GM23338 (cell line): Measurements from ENCODE around the gene DDTL.
"Not testable (repeated sequence)": the region's sequence is repeated elsewhere in the genome, so short reads cannot be mapped to it uniquely, and the experiment has no call there.

Source experiments
- CREB1 ChIP-seq: fragments of 250-450 bp; sonication (Bioruptor Pico); IDR thresholded peaks from 2 replicates; pipeline ENCODE4 v1.5.0; 2020; ENCODE audit warnings: low read depth, mild to moderate bottlenecking, moderate library complexity
- EZH2 ChIP-seq: fragments of 200-600 bp; sonication (generic); IDR thresholded peaks from one replicate; pipeline ENCODE4 v1.8.0; 2017; ENCODE audit warnings: antibody characterized with exemption, mild to moderate bottlenecking, low read depth; ENCODE audit not compliant: unreplicated experiment
- EZH2phosphoT487 ChIP-seq: fragments of 200-600 bp; sonication (generic); IDR thresholded peaks from one replicate; pipeline ENCODE4 v1.8.1; 2018; ENCODE audit warnings: antibody characterized with exemption; ENCODE audit not compliant: unreplicated experiment
- JUNB ChIP-seq: IDR thresholded peaks from one replicate; pipeline ENCODE4 v1.6.1; 2016; ENCODE audit warnings: antibody characterized with exemption; ENCODE audit not compliant: unreplicated experiment
- POLR2AphosphoS5 ChIP-seq: IDR thresholded peaks from 2 replicates; pipeline ENCODE4 v1.6.1; 2016; ENCODE audit warnings: antibody characterized with exemption, low read depth
- ZNF331 ChIP-seq: fragments of 250-450 bp; sonication (Bioruptor Pico); IDR thresholded peaks from 2 replicates; pipeline ENCODE4 v1.5.0; 2020; ENCODE audit warnings: low read depth, mild to moderate bottlenecking, moderate library complexity
- TF ChIP-seq, protein P1 (sequence below), 2 experiments: fragments of 200-600 bp in 1 of 2; sonication (generic) in 1 of 2; conservative IDR thresholded peaks; 2 replicates each; pipeline versions ENCODE4 v1.5.1 to v1.6.1; 2016 to 2017; ENCODE audit warnings: antibody characterized with exemption in 2 of 2, low read depth in 2 of 2, mild to moderate bottlenecking in 2 of 2, moderate library complexity in 1 of 2
- TF ChIP-seq, protein P2 (sequence below): IDR thresholded peaks from one replicate; pipeline ENCODE4 v1.6.1; 2018; ENCODE audit warnings: antibody characterized with exemption; ENCODE audit not compliant: unreplicated experiment
- TF ChIP-seq, protein P3 (sequence below): fragments of 250-450 bp; sonication (Bioruptor Pico); IDR thresholded peaks from 2 replicates; pipeline ENCODE4 v1.5.0; 2020; ENCODE audit warnings: mild to moderate bottlenecking, moderate library complexity

DNA sequence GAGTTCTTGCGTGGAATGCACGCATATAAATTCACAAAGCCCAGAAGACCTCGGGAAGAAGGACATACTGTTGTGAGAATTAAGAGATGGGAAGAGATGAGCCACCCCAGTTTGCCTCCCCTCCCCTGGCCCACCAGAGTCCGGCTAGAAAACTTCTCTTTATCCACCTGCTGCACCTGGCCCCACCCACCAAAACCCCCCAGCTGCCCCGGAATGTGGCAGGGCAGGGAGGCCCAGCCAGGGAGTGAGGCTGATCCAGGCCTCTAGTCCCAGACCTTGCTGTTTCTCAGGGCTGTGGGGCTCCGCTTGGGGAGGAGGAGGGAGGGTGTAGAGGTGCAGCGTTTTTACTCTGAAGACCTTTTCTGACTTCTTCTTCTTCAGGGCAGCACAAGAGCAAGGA lies 13.9 kb downstream of the DDTL start:
- TF ChIP-seq, protein P1, sequence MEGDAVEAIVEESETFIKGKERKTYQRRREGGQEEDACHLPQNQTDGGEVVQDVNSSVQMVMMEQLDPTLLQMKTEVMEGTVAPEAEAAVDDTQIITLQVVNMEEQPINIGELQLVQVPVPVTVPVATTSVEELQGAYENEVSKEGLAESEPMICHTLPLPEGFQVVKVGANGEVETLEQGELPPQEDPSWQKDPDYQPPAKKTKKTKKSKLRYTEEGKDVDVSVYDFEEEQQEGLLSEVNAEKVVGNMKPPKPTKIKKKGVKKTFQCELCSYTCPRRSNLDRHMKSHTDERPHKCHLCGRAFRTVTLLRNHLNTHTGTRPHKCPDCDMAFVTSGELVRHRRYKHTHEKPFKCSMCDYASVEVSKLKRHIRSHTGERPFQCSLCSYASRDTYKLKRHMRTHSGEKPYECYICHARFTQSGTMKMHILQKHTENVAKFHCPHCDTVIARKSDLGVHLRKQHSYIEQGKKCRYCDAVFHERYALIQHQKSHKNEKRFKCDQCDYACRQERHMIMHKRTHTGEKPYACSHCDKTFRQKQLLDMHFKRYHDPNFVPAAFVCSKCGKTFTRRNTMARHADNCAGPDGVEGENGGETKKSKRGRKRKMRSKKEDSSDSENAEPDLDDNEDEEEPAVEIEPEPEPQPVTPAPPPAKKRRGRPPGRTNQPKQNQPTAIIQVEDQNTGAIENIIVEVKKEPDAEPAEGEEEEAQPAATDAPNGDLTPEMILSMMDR (conservative IDR thresholded peaks at IDR 0.05; ENCODE audit: low read depth in 2 of 2) = not testable (repeated sequence)
- TF ChIP-seq, protein P2, sequence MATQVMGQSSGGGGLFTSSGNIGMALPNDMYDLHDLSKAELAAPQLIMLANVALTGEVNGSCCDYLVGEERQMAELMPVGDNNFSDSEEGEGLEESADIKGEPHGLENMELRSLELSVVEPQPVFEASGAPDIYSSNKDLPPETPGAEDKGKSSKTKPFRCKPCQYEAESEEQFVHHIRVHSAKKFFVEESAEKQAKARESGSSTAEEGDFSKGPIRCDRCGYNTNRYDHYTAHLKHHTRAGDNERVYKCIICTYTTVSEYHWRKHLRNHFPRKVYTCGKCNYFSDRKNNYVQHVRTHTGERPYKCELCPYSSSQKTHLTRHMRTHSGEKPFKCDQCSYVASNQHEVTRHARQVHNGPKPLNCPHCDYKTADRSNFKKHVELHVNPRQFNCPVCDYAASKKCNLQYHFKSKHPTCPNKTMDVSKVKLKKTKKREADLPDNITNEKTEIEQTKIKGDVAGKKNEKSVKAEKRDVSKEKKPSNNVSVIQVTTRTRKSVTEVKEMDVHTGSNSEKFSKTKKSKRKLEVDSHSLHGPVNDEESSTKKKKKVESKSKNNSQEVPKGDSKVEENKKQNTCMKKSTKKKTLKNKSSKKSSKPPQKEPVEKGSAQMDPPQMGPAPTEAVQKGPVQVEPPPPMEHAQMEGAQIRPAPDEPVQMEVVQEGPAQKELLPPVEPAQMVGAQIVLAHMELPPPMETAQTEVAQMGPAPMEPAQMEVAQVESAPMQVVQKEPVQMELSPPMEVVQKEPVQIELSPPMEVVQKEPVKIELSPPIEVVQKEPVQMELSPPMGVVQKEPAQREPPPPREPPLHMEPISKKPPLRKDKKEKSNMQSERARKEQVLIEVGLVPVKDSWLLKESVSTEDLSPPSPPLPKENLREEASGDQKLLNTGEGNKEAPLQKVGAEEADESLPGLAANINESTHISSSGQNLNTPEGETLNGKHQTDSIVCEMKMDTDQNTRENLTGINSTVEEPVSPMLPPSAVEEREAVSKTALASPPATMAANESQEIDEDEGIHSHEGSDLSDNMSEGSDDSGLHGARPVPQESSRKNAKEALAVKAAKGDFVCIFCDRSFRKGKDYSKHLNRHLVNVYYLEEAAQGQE = not testable (repeated sequence)
- not testable (repeated sequence) for TF ChIP-seq CREB1, POLR2AphosphoS5, EZH2, JUNB, EZH2phosphoT487, ZNF331
- TF ChIP-seq, protein P3, sequence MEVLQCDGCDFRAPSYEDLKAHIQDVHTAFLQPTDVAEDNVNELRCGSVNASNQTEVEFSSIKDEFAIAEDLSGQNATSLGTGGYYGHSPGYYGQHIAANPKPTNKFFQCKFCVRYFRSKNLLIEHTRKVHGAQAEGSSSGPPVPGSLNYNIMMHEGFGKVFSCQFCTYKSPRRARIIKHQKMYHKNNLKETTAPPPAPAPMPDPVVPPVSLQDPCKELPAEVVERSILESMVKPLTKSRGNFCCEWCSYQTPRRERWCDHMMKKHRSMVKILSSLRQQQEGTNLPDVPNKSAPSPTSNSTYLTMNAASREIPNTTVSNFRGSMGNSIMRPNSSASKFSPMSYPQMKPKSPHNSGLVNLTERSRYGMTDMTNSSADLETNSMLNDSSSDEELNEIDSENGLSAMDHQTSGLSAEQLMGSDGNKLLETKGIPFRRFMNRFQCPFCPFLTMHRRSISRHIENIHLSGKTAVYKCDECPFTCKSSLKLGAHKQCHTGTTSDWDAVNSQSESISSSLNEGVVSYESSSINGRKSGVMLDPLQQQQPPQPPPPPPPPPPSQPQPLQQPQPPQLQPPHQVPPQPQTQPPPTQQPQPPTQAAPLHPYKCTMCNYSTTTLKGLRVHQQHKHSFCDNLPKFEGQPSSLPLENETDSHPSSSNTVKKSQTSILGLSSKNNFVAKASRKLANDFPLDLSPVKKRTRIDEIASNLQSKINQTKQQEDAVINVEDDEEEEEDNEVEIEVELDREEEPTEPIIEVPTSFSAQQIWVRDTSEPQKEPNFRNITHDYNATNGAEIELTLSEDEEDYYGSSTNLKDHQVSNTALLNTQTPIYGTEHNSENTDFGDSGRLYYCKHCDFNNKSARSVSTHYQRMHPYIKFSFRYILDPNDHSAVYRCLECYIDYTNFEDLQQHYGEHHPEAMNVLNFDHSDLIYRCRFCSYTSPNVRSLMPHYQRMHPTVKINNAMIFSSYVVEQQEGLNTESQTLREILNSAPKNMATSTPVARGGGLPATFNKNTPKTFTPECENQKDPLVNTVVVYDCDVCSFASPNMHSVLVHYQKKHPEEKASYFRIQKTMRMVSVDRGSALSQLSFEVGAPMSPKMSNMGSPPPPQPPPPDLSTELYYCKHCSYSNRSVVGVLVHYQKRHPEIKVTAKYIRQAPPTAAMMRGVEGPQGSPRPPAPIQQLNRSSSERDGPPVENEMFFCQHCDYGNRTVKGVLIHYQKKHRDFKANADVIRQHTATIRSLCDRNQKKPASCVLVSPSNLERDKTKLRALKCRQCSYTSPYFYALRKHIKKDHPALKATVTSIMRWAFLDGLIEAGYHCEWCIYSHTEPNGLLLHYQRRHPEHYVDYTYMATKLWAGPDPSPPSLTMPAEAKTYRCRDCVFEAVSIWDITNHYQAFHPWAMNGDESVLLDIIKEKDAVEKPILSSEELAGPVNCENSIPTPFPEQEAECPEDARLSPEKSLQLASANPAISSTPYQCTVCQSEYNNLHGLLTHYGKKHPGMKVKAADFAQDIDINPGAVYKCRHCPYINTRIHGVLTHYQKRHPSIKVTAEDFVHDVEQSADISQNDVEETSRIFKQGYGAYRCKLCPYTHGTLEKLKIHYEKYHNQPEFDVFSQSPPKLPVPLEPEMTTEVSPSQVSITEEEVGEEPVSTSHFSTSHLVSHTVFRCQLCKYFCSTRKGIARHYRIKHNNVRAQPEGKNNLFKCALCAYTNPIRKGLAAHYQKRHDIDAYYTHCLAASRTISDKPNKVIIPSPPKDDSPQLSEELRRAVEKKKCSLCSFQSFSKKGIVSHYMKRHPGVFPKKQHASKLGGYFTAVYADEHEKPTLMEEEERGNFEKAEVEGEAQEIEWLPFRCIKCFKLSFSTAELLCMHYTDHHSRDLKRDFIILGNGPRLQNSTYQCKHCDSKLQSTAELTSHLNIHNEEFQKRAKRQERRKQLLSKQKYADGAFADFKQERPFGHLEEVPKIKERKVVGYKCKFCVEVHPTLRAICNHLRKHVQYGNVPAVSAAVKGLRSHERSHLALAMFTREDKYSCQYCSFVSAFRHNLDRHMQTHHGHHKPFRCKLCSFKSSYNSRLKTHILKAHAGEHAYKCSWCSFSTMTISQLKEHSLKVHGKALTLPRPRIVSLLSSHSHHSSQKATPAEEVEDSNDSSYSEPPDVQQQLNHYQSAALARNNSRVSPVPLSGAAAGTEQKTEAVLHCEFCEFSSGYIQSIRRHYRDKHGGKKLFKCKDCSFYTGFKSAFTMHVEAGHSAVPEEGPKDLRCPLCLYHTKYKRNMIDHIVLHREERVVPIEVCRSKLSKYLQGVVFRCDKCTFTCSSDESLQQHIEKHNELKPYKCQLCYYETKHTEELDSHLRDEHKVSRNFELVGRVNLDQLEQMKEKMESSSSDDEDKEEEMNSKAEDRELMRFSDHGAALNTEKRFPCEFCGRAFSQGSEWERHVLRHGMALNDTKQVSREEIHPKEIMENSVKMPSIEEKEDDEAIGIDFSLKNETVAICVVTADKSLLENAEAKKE = not testable (repeated sequence)
